Kidney epithelial cell (primary cell): Measurements from ENCODE around the gene TRIM25. TPM values are rescaled to one million over a fixed set of nuclear protein-coding genes. Genes with fewer than 3 reads are reported as not detected.

Experiments used
- DNase-seq: peaks from one replicate; pipeline ENCODE4 v3.0.0-alpha.2; 2010; ENCODE audit warnings: low read depth
- H3K27me3 ChIP-seq: 2 replicates; pipeline ENCODE4 v1.6.0; 2011; ENCODE audit warnings: low read length; ENCODE audit not compliant: control insufficient read depth, insufficient read depth
- H3K36me3 ChIP-seq: 2 replicates; pipeline ENCODE4 v1.5.1; 2011; ENCODE audit warnings: low read length; ENCODE audit not compliant: control insufficient read depth, insufficient read depth
- H3K4me3 ChIP-seq: 2 replicates; pipeline ENCODE4 v1.5.1; 2011; ENCODE audit warnings: low read depth, mild to moderate bottlenecking, control low read depth, low read length
- CTCF ChIP-seq: IDR thresholded peaks from 2 replicates; pipeline ENCODE4 v1.5.1; 2011; ENCODE audit warnings: mild to moderate bottlenecking, moderate library complexity, low read length, control low read depth, inconsistent platforms; ENCODE audit not compliant: insufficient read depth, poor library complexity, severe bottlenecking
- total RNA-seq: library from RNA; depleted of rRNA; stranded (reverse); fragments of >200 nt; gene quantifications from 2 replicates; pipeline ENCODE4 v1.2.3, GENCODE V29; 2015

The TRIM25 gene
- total RNA-seq, 1 donor from 2014 or later = 97.1 TPM

DNA sequence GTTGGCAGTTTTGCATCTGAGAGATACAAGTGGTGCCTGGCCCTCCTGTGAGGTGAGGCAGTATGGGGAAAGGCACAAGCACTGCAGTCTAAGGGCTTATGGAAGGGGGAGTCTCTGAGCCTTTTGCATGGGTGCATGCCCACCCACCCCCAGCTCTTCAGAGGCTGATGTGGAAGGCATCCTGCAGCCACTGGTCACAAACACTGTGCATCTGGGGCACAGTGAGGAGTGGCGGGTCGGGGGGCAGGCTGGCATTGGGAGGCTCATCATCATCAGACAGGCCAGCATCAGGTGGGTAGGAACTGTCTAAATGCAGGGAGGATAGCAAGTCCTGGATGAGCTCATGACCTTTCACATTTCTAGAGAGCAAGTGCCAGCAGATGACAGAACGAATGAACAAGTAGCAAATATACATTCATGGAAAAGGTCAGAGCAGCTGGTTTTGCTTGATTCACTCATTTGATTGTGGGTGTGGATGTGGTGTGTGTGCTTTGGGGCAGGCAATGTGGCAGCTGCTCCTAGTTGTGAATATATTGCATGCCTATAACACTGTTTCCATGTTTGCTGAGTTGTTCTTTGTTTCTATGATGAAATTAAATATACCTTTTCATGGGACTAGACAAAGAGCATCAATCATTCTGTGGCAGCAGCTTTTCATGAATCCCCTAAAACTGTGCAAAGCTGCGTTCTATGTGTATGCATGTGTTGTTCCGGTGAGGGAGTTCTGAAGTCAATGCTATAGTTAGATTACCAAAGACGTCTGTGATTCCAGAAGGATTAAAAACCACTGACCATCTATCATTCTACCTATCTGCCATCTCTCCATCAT lies 29.2 kb downstream of the TRIM25 start:
- DNase-seq = no peak
- Histone ChIP-seq H3K4me3 (no peak overlapping the region), H3K36me3 (peaks cover 1% of the 10 kb centered on the region), H3K27me3 (no peaks in the 10 kb centered on the region)
- TF ChIP-seq CTCF = no peak

DNA sequence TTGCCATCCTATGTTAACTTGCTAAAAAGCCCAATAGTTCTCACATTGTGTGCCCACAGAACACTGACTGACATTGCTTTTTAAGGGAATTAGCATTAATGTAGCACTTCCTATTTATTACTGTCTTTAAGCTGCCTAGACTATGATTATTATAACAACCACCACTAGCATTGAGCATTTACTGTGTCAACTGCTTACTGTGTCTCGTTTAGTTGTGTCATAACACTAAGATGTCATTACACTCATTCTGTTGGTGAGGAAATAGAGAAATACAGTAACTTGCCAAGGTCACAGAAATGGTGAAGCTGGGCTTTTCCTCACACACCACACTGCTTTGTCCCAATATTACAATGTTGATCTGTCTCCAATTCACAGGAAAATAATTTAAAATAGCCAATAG lies 30.2 kb downstream of the TRIM25 start:
- no peak for DNase-seq
- no peak for TF ChIP-seq CTCF

DNA sequence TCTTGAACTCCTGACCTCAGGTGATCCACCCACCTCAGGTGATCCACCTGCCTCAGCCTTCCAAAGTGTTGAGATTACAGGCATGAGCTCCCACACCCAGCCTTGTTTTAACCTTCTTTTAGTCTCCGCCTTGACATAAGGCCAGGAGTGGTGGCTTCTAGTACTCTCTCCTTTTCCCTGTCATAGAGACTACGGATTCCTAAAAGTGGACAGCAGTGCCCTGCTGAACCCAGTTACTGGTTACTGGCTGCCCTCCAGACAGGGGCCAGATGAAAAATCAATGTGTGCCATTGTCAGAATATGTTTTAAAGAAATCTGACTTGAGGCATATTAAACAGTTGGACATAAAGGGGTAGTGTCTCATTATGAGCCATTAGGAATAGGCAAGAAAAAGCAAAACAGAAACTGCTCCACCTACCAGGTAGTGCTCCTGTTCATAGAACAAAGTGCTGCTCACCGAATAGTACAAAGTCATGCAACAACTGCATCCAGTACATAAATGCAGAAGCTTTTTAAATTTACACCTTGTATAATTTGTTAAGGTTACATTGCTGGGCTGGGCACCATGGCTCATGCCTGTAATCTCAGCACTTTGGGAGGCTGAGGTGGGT lies 32.1 kb downstream of the TRIM25 start:
- Histone ChIP-seq H3K4me3 (no peak overlapping the region), H3K36me3 (peaks cover 1% of the 10 kb centered on the region), H3K27me3 (no peaks in the 10 kb centered on the region)
- TF ChIP-seq CTCF = no peak
- DNase-seq = no peak

More for the DNA sequence above, 30.2 kb downstream of the TRIM25 start:
- Histone ChIP-seq H3K4me3 (no peak overlapping the region), H3K27me3 (no peaks in the 10 kb centered on the region), H3K36me3 (peaks cover 1% of the 10 kb centered on the region)

GRCh38 chr17:56880571-56880970 lies 33.3 kb downstream of the TRIM25 start:
- no peaks in the 10 kb centered on the region for H3K36me3 ChIP-seq
- no peak for TF ChIP-seq CTCF
- H3K4me3 ChIP-seq = no peak overlapping the region
- DNase-seq = no peak
- no peaks in the 10 kb centered on the region for H3K27me3 ChIP-seq

DNA sequence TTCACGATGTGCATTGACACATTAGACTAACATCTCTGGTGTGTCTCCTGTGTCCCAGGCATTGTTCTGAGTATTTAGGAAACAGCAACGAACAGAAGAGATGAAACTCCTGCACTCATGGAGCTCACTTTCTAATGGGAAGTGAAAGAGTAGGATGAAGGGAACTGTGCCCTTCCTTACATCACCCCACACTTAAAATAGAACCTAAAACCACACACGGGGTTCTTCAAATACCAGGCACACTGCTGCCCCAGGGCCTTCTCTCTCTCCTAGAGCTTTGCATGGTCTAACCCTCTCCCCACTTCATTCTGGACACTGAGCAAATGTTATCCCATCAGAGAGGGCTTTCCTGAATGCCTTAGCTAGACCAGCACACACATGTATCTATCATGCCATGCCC lies 33.7 kb downstream of the TRIM25 start:
- Histone ChIP-seq H3K27me3 (no peaks in the 10 kb centered on the region), H3K36me3 (no peaks in the 10 kb centered on the region), H3K4me3 (no peak overlapping the region)
- DNase-seq = no peak
- no peak for TF ChIP-seq CTCF
